DMS153 treated with DMSO at 0.1 percent for 48 hours (cell line): ENCODE data around the gene FBXL17.
"Not testable (repeated sequence)": the region's sequence is repeated elsewhere in the genome, so short reads cannot be mapped to it uniquely, and the experiment has no call there.

Source experiments
- DNase-seq: peaks from one replicate; lab custom pipeline; 2025; ENCODE audit not compliant: unreplicated experiment; lab: John Stamatoyannopoulos, UW

Gene FBXL17

DNA sequence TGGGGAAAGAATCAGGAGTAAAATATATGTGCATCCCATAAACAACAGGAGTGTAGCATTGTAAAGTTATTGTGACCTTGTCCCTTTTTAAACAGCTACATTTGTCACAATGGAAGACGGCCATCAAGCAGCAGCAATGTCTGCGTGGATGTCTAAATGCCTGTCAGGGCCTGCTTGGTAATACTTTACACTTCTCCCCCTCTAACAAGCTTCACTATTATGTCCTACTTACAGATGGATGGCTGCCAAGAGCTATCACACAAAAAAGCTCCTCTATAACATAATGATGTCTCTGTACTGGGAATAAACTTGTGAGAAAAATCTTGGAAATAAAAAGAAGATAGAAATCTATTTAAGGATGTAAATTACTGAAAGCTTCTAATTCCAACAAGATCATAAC lies 213.0 kb downstream of the FBXL17 start:
- DNase-seq = no peak

DNA sequence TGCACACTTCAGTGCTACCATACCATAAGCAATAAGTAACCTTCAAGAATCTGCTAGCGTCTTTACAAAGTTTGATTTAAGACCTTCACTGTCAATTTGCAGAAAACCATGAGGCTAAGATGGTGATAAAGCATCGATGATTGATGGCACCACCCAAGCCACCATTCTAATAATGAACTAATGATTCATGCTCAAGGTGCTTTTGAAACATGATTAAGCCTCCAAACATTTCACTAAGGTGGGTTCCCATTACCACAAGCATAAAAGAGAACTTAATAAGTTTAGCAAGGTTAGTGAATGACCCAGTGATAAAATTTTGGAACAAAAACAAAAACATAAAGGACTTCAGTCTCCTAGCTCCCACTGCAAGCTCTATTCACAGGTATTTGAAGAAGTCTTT lies 214.7 kb downstream of the FBXL17 start:
- DNase-seq = no peak

DNA sequence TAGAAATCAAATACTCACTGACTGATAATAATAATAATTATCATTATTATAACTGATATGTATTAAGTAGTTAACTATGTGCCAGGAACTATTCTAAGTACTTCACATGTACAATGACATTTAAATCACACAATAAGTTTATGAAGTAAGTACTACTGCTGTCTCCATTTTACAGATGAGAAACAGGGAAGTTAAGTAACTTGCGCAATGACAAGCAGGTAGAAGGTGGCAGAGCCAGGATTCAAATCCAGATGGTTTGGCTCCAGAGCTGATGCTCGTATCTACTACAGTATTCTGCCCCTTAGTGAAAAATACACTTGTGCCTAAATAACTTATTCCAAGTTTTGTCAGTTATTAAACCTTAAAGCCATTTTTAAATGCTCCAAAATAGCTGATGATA lies 217.3 kb downstream of the FBXL17 start:
- DNase-seq = no peak

DNA sequence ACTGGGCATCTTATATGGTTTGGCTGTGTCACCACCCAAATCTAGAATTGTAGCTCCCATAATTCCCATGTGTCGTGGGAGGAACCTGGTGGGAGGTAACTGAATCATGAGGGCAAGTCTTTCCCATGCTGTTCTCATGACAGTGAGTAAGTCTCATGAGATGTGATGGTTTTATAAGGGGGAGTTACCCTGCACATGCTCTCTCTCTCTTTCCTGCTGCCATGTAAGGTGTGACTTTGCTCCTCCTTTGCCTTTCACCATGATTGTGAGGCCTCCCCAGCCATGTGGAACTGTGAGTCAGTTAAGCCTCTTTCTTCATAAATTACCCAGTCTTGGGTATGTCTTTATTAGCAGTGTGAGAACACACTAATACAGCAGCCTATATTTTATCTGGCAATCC lies 229.0 kb downstream of the FBXL17 start:
- not testable (repeated sequence) for DNase-seq

- no peak for DNase-seq
Observed at GRCh38 chr5:108149369-108149768, 232.5 kb downstream of the FBXL17 start.

DNA sequence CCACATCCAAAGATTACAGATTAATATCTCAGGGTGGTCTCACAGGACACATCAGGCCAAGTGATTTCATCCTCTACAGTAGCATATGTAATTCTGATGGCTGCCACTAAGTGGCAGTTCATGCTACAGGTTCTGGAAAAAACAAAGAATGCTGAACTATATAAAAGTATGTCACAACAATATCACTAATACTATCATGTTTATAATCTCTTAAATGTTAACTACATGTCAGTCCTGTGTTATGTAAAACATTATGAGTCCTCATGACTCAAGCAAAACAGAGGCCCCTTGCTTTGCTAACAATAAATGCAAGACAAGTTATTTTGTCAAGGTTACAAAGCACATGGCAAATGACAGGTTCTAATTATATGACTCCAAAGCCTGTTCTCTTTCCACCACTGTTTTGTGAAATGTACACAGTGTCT lies 233.2 kb downstream of the FBXL17 start:
- no peak for DNase-seq

- DNase-seq = no peak
Observed at GRCh38 chr5:108146222-108146621, 235.7 kb downstream of the FBXL17 start.

DNA sequence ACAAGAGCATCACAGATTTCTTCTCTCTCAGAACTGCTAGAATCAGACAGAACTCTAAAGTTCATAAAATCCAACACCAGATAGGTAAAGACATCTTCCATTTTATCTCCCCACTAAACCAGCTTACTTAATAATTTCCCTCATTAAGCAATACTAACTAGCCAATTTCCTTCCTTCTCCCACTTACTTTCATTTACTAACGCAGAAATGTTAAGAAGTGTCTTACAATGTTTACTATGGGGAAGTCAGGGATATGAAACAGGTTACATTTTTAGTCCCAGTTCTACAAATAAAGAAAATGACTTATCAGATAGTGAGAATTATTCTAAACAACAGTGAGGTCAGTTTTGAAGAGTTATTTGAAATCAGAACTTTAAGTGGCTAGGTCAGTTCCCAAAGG lies 236.5 kb downstream of the FBXL17 start:
- no peak for DNase-seq

- DNase-seq = no peak
Observed at GRCh38 chr5:108144332-108144731, 237.6 kb downstream of the FBXL17 start.

DNA sequence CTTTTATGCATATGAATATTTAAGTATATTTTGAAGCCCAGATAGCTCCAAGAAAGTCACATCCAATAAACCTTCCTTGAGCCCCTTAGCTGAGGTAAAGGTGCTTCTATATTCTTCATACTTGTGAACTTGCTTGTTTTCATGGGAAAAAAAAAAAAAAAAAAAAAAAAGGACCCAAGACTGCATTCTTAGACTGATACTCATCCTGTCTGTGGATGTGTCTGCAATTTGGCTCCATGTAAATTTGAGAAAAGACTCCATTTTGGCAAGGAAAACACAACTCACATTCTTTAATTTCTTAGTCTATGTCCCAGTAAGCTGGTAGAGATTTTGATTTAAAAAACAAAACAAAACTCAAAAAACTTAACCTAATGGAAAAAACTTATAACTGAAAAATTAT lies 238.3 kb downstream of the FBXL17 start:
- no peak for DNase-seq

- no peak for DNase-seq
Observed at GRCh38 chr5:108141676-108142075, 240.2 kb downstream of the FBXL17 start.

DNA sequence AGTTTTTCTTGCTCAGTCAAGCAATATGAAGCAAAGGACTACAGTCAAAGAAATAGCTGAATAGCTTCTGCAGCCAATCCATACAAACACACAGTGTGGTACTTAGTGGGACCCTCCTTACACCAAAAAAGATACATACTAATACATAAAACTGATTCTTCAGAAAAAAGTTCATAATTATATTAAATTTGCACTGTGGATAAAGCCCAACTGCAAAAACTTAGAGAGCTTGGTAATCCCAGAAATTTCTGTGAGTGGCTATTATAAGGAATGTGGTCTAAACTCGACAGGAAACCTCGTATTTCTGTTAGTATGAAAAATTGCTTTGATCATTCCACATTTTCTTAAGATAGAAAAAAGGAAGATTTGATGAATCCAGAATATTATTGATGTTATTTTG lies 245.4 kb downstream of the FBXL17 start:
- DNase-seq = no peak

- DNase-seq = no peak
Observed at GRCh38 chr5:108129129-108129528, 252.8 kb downstream of the FBXL17 start.

GRCh38 chr5:108125771-108126511 lies 256.0 kb downstream of the FBXL17 start:
- no peak for DNase-seq

DNA sequence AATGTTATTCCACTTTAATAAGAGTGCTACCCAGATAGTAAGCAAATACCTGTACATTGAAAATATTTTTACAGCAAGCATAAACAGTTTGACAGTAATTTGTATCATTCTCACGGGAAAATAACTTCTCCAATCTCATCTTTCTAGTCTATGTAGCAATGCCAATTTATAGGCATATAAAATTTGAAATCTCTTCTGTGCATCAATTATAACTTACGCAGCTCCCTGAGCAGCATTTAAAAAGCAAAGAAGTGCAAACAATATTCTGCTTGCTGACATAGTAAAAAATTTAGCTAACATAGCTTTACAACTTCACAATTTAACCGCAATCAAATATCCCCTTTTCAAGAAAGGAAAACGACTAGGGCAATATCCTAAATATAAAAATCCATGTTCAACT lies 257.3 kb downstream of the FBXL17 start:
- DNase-seq = no peak

- DNase-seq = no peak
Observed at GRCh38 chr5:108122702-108123101, 259.2 kb downstream of the FBXL17 start.

DNA sequence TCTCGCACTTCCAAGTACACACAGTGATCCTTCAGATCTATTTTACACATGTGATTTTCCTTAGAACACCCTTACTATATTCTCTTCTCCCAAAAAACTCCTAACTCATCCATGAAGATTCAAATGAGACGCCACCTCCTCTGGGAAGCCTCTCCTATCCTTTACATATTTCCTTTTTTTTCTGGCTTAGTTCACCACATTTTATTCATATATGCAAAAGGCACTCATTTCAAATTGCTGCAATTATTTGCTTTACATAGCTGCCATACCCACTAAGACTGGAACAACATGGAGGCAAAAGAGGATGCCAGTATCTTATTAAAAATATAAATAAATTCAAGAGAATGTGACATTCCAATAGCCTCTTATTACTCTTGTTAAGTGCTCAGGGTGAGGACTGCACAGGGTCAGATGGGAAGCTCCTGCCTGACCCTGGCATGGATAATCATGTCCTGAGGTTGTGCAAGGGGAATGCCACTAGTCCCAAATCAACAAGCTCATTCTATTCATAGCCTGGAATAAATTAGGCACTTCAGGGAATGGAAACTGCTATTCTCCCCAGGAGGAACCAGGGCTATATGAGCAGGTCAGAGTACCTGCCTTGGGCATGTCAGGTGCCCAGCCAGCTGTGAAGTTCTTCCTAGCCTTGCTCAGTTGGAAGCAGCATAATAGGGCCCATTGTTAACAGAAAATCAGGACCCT lies 262.9 kb downstream of the FBXL17 start:
- no peak for DNase-seq

DNA sequence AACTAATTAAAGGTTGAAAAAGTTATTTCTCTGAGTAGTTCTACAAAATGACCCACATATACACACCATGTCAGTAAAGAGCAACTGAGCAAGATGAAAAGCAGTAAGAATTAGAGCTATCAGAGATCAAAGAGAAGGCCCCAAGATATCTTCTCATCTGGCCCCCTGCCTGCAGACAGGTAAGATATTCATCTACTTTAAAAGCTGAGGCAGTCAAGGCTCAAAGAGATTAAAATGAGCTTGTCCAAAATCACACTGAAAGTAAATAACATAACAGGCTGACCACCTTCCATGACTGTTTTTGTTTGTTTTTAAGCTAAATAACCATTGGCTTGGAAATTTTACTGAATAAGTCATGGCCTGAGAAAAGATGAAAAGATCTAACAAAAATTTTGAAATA lies 266.2 kb downstream of the FBXL17 start:
- no peak for DNase-seq

GRCh38 chr5:108113950-108114349 lies 267.9 kb downstream of the FBXL17 start:
- DNase-seq = no peak

GRCh38 chr5:108111736-108112135 lies 270.2 kb downstream of the FBXL17 start:
- DNase-seq = no peak

DNA sequence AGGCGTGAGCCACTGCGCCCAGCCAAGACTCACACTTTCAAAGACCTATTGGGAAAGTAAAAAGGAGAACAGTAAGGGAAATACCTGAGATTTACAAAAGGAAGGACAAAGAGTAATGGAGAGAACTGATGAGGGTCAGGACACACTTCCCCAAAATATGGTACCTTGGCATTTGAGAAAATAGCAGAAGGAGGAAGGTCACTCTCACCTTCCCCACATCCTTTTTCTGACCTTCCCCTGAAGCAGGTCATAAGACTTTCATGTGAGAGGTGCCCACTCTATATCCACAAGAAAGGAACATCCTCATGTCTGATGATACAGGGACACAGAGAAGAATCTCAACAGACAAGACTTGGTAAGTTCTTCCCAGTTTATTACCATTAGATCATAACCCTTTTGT lies 272.8 kb downstream of the FBXL17 start:
- no peak for DNase-seq

GRCh38 chr5:108104448-108104847 lies 277.4 kb downstream of the FBXL17 start:
- no peak for DNase-seq

GRCh38 chr5:108102463-108102862 lies 279.4 kb downstream of the FBXL17 start:
- no peak for DNase-seq
